ENCODE measurements around the gene ZNF567.

GRCh38 chr19:36652958-36653357 is 34.5 kb upstream of the ZNF567 start:
- TF ChIP-seq CTCF (IDR thresholded peaks at IDR 0.05; ENCODE audit: low read length) = no peak
- no peak for TF ChIP-seq EZH2 (IDR thresholded peaks at IDR 0.05; ENCODE audit: borderline replicate concordance, low read length)
